ENCODE results near the gene PABPN1.

The PABPN1 gene

DNA sequence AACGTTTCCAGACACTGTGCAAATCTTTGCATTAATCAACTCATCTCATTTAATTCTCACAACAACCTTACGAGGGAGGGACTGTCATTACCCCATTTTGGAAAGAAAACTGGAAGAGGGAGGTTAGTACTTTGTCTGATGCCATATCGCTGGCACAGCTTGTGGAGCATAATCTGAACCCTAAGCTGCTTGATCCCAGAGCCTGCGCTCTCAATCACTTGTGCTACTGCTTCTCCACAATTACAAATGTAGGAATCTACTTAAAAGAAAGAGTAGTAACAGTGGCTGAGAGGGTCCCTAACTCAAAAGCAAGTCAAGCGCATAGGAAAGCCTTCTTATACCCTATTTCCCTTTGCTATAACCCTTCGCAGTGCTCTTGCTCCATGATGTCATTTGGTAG lies 40.5 kb downstream of the PABPN1 start:
- TF ChIP-seq RAD21 (IDR thresholded peaks at IDR 0.05; ENCODE audit: low read depth) (no peak), TAF1 (IDR thresholded peaks at IDR 0.05; ENCODE audit: low read depth) (no peak), YY1 (IDR thresholded peaks at IDR 0.05; ENCODE audit: low read depth) (no peak), FOXM1 (IDR thresholded peaks at IDR 0.05; ENCODE audit: borderline replicate concordance, low read depth) (no peak), ZBTB7A (IDR thresholded peaks at IDR 0.05; ENCODE audit: low read depth) (no peak), CEBPB (IDR thresholded peaks at IDR 0.05) (no peak), EGR1 (IDR thresholded peaks at IDR 0.05) (no peak), CREB1 (IDR thresholded peaks at IDR 0.05; ENCODE audit: low read depth) (no peak), EP300 (IDR thresholded peaks at IDR 0.05; ENCODE audit: borderline replicate concordance) (no peak)
- TF ChIP-seq, protein P1, sequence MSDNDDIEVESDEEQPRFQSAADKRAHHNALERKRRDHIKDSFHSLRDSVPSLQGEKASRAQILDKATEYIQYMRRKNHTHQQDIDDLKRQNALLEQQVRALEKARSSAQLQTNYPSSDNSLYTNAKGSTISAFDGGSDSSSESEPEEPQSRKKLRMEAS (IDR thresholded peaks at IDR 0.05), result no peak
- TF ChIP-seq, protein P2, sequence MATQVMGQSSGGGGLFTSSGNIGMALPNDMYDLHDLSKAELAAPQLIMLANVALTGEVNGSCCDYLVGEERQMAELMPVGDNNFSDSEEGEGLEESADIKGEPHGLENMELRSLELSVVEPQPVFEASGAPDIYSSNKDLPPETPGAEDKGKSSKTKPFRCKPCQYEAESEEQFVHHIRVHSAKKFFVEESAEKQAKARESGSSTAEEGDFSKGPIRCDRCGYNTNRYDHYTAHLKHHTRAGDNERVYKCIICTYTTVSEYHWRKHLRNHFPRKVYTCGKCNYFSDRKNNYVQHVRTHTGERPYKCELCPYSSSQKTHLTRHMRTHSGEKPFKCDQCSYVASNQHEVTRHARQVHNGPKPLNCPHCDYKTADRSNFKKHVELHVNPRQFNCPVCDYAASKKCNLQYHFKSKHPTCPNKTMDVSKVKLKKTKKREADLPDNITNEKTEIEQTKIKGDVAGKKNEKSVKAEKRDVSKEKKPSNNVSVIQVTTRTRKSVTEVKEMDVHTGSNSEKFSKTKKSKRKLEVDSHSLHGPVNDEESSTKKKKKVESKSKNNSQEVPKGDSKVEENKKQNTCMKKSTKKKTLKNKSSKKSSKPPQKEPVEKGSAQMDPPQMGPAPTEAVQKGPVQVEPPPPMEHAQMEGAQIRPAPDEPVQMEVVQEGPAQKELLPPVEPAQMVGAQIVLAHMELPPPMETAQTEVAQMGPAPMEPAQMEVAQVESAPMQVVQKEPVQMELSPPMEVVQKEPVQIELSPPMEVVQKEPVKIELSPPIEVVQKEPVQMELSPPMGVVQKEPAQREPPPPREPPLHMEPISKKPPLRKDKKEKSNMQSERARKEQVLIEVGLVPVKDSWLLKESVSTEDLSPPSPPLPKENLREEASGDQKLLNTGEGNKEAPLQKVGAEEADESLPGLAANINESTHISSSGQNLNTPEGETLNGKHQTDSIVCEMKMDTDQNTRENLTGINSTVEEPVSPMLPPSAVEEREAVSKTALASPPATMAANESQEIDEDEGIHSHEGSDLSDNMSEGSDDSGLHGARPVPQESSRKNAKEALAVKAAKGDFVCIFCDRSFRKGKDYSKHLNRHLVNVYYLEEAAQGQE (IDR thresholded peaks at IDR 0.05; ENCODE audit: low read depth), result no peak
- TF ChIP-seq, protein P3, sequence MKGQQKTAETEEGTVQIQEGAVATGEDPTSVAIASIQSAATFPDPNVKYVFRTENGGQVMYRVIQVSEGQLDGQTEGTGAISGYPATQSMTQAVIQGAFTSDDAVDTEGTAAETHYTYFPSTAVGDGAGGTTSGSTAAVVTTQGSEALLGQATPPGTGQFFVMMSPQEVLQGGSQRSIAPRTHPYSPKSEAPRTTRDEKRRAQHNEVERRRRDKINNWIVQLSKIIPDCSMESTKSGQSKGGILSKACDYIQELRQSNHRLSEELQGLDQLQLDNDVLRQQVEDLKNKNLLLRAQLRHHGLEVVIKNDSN (IDR thresholded peaks at IDR 0.05), result no peak

DNA sequence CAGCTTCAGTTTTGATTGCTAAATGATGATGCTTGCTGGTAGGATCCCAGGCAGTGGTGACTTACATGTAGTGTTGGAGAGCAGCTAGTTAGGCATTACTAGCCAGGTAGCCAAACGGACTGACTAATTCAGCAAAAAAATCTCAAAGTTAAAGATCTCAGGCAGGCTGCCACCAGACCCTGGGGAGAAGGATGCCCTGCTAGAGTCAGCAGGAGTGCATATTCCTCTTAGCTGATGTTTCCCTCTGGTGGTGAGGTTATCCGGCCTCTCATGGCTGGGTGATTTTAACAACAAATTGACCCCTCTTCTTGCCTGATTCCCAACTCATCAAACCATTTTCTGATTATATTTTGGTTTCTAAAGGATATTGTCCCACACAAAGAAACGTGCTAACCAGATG lies 40.9 kb downstream of the PABPN1 start:
- no peak for TF ChIP-seq EGR1 (IDR thresholded peaks at IDR 0.05)
- TF ChIP-seq TAF1 (IDR thresholded peaks at IDR 0.05; ENCODE audit: low read depth), result no peak
- TF ChIP-seq, protein P3 (IDR thresholded peaks at IDR 0.05), result no peak
- TF ChIP-seq TCF12 (IDR thresholded peaks at IDR 0.05; ENCODE audit: low read depth), result no peak
- TF ChIP-seq ZBTB7A (IDR thresholded peaks at IDR 0.05; ENCODE audit: low read depth), result no peak
- TF ChIP-seq CREB1 (IDR thresholded peaks at IDR 0.05; ENCODE audit: low read depth), result no peak
- no peak for TF ChIP-seq FOXM1 (IDR thresholded peaks at IDR 0.05; ENCODE audit: borderline replicate concordance, low read depth)
- TF ChIP-seq, protein P2 (IDR thresholded peaks at IDR 0.05; ENCODE audit: low read depth), result no peak
- no peak for TF ChIP-seq RAD21 (IDR thresholded peaks at IDR 0.05; ENCODE audit: low read depth)
- no peak for TF ChIP-seq CEBPB (IDR thresholded peaks at IDR 0.05)

DNA sequence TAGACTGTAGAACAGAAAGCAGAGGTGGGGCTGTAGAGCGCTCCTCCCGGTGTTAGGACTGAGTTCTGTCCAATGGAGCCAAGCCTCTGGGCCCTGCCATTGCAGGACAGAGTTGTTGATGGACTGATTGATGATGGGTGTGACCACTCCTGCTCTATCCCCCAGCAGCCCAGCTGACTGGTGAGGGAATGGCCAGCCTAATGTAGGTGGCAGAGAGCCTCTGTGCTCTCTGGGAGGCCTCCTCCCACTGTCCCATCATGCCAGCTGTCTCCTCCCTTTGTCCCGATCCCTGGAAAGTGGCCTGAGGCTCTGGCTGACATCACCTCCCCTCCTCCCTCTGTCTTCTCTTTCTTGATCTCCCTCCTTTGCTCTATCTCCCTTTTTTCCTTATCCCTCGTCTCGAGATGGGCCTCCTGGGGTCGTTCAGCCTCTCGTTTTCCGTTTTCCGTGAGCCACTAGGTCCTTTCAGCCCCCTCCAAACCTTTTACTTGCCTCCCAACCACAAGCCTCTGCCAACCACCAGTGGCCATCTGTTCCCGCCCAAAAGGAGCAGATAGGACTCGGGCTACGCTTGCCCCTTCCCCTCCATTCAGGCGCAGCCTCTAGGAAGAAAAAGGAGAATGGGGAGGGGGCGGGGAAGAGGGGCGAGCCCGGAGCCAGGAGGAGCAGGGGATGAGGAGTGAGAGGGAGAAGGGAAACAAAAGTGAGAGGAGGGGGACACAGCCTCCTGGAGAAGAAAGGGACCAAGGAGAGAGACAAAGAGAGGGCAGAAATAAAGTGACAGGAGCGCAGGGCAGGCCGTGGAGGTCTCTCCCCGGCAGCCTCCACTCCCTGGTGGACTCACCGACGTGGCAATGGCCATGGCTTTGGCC lies 43.1 kb downstream of the PABPN1 start:
- TF ChIP-seq FOXM1 (IDR thresholded peaks at IDR 0.05; ENCODE audit: borderline replicate concordance, low read depth), result no peak
- no peak for TF ChIP-seq TAF1 (IDR thresholded peaks at IDR 0.05; ENCODE audit: low read depth)

DNA sequence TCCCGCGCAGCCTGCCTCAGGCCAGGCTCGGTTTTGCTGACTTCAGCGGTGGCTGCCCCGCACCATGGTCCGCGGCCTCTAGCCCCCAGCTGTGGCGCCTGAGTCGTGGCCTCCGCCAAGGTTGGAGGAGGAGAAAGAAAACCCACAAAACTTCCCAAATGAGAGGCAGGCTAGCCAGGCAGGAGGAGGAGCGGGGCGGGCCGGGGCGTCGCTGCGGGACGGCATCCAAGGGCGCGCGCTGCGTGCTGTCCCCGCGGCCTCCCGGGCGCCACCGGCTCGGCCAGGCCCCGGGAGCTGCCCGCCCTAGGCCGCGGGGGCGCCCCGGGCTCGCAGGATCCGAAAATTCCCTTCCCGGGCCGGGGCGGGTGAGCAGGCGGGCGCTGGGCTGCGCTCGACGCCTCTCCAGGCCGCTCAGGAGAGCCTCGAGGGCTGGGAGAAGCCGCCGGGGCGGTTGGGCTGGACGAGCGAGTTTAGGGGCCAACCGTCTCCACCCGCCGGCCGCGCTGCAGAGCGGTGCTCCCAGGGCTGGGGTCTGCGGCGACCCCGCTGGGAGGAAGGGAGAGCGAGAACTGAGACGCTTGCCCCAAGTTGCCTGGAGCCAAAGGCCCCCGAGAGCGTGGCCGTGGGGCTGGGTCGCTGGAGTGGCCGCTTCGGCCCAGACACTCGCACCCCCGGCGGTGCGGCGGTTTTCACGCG lies 43.9 kb downstream of the PABPN1 start, which contains the start of gene EFS:
Gene EFS (minus strand): TSS at position 137 of the 696 bp plus-strand sequence. CDS start 147 bp downstream, outside the sequence.
- TF ChIP-seq, protein P2 (IDR thresholded peaks at IDR 0.05; ENCODE audit: low read depth), result no peak
- TF ChIP-seq, protein P3 (IDR thresholded peaks at IDR 0.05), result no peak
- TF ChIP-seq TAF1 (IDR thresholded peaks at IDR 0.05; ENCODE audit: low read depth) (no peak), TCF12 (IDR thresholded peaks at IDR 0.05; ENCODE audit: low read depth) (no peak), RAD21 (IDR thresholded peaks at IDR 0.05; ENCODE audit: low read depth) (no peak), YY1 (IDR thresholded peaks at IDR 0.05; ENCODE audit: low read depth) (no peak), CREB1 (IDR thresholded peaks at IDR 0.05; ENCODE audit: low read depth) (no peak), ZBTB7A (IDR thresholded peaks at IDR 0.05; ENCODE audit: low read depth) (no peak), NFIC (IDR thresholded peaks at IDR 0.05) (no peak), EP300 (IDR thresholded peaks at IDR 0.05; ENCODE audit: borderline replicate concordance) (no peak), FOXM1 (IDR thresholded peaks at IDR 0.05; ENCODE audit: borderline replicate concordance, low read depth) (no peak), TEAD4 (IDR thresholded peaks at IDR 0.05) (no peak), CEBPB (IDR thresholded peaks at IDR 0.05) (no peak), EGR1 (IDR thresholded peaks at IDR 0.05) (no peak)
- TF ChIP-seq, protein P1 (IDR thresholded peaks at IDR 0.05), result no peak

Measured in Ishikawa (cell line).